Right ventricle myocardium superior (tissue), 1 donor: Measurements from ENCODE around the gene HRK. TPM values are rescaled to one million over a fixed set of nuclear protein-coding genes. Genes with fewer than 3 reads are reported as not detected.

Experiments
- ATAC-seq: fragments of 200-7000 bp; cut with Tn5 transposase; one replicate; pipeline ENCODE4 v1.9.1; 2020; ENCODE audit warnings: mild to moderate bottlenecking; ENCODE audit not compliant: poor library complexity
- DNase-seq: peaks from one replicate; pipeline ENCODE4 v3.0.0-alpha.2; 2020
- intact Hi-C: fragments of 100-400 bp; cut with DNase I; formaldehyde crosslinking; loops from one replicate; pipeline ENCODE4 v1.11.2; 2022
- total RNA-seq: library from RNA; stranded (reverse); fragmentation: NEBNext Ultra II Directional; extraction: Animal tissue kit (Norgen Biotek cat#: 25700); gene quantifications from one replicate; pipeline ENCODE4 v1.2.1, GENCODE V29; 2021
- donor health status: DM: no; HTN: yes; CAD: no; lungs with severe emphysema.

Gene HRK
- total RNA-seq, 1 donor from 2014 or later = 0.27 TPM

DNA sequence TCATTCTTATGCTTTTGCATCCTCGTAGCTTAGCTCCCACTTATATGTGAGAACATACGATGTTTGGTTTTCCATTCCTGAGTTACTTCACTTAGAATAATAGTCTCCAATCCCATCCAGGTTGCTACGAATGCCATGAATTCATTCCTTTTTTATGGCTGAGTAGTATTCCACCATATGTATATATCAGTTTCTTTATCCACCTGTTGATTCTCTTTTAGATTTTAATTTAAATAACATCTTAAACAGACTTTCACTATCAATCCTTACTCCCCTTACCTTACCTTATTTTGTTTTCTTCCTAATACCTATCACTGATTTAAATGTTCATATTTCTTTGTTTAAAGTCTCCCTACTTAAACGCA, 29.0 kb upstream of the HRK start:
- ATAC-seq = no peak
- intact Hi-C loops = loop anchor here (10.0 kb wide), 1 partner anchor 105 kb away; no protein-coding TSS in a partner anchor
- no peak for DNase-seq

DNA sequence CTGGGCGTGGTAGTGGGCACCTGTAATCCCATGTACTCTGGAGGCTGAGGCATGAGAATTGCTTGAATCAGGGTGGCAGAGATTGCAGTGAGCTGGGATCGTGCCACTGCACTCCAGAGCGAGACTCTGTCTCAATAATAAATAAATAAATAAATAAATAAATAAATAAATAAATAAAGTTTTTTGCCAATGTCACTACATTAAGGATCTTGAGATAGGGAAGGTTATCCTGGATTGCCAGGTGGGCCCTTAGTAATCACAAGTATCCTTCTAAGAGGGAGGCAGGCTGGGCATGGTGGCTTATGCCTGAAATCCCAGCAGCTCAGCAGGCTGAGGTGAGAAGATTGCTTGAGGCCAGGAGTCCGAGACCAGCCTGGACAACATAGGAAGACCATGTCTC, 25.0 kb upstream of the HRK start:
- DNase-seq (no peak), ATAC-seq (no peak)
- intact Hi-C loops = no loop called here

DNA sequence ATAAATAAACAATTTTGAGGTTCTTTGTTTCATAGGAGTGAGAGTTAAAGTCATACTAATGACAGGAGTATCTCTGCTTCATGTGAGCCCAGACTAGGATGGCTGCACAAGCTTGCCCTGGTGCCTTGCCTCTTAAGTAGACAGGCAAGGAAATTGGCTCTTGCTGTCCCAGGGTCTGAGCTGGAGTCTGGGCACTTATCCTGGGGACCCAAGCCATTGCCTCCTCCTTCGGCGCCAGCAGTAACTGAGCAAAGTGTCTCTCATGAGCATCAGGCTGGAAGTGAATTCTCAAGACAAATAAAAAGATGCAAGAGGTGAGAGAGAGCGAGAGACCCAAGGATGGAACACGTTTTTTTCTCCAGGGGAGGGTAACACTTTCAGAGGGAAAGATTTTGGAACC, 22.6 kb upstream of the HRK start:
- DNase-seq = no peak
- no peak for ATAC-seq
- intact Hi-C loops = no loop called here

DNA sequence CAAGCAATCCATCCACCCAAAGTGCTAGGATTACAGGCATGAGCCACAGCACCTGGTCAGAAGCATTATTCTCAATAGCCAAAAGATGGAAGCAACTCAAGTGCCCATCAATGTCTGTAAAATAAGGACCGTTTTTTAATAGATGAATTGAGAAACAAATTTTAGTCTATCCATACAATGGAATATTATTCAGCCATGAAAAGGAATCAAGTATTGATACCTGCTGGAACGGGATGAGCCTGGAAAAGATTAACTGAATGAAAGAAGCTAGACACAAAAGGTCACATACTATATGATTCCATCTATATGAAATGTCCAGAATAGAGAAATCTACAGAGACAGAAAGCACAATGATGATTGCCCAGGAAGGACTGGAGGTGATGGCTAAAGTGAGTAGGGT, 20.4 kb upstream of the HRK start:
- no peak for ATAC-seq
- no peak for DNase-seq
- intact Hi-C loops = no loop called here

DNA sequence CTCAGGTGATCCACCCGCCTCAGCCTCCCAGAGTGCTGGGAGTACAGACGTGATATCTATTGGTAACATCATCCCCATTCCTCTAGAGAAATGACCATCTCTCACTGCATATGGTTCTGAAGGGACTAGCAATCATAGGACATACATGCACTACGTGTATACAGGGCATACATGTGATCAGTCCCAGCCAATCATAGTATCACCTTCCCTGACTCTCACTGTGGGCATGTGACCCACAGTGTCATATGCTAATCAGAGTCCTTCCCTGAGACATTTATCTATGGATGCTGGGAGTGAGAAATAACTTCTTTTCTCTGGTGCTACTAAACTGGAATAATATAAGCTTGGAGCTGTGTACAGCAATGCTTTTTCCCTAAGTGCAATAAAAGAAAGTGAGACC, 17.4 kb upstream of the HRK start:
- DNase-seq = no peak

DNA sequence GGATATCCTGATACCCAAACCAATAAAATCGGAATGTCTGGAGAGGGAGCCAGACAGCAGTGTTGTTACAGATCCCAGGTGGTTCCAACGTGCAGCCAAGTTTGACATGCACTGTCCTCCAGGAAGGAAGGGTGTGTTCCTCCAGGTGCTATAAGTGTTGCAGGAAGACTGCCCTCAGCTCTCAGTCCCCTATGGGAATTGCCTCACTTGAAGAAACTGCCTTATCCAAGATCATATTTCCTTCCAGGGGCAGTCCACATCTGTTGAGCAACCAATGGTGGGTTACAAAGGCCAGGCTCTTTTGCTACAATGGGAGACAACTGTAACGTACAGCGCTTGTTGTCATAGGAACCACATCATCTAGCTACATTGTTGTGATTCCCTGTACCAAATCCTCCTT, 16.2 kb upstream of the HRK start:
- intact Hi-C loops = no loop called here
- ATAC-seq (no peak), DNase-seq (no peak)

More for the DNA sequence above, 17.4 kb upstream of the HRK start:
- intact Hi-C loops = no loop called here
- ATAC-seq = no peak

DNA sequence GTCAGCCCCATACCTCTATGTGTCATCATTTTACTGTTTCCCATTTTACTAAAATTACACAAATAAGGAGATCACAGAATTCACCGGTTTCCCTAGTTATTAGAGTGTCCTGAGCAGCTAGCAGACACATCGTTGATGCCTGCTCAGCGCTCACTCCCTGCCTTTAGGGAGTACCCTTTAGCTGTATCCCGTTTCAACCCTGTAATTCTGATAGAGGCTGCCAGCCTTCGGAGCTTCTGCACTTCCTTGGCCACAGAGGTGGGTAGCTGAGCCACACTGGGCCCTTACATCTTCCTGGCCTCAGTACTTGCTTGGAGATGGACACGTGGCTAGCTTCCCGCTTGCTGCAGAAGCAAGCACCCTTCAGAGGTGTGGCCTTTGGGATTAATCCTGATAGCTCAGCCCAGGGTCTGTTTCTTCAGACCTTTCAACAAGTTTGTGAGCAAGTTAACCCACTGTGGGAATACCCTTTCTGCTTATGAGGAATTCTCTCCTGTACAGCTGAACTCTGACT, 15.2 kb upstream of the HRK start:
- ATAC-seq = no peak
- DNase-seq = no peak
- intact Hi-C loops = no loop called here

DNA sequence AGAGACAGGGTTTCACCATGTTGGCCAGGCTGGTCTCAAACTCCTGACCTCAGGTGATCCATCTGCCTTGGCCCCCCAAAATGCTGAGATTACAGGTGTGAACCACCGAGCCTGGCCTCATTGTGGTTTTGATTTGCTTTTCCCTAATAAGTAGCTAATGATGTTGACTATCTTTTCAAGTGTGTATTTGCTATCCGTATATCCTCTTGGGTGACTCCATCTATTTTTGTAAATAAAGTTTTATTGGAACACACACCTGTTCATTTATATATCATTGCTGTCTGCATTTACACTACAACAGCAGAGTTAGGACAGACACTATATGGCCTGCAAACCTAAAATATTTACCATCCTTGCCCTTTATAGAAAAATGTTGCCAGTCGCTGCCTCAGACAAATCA, 13.7 kb upstream of the HRK start:
- ATAC-seq = no peak
- intact Hi-C loops = no loop called here
- DNase-seq = no peak

DNA sequence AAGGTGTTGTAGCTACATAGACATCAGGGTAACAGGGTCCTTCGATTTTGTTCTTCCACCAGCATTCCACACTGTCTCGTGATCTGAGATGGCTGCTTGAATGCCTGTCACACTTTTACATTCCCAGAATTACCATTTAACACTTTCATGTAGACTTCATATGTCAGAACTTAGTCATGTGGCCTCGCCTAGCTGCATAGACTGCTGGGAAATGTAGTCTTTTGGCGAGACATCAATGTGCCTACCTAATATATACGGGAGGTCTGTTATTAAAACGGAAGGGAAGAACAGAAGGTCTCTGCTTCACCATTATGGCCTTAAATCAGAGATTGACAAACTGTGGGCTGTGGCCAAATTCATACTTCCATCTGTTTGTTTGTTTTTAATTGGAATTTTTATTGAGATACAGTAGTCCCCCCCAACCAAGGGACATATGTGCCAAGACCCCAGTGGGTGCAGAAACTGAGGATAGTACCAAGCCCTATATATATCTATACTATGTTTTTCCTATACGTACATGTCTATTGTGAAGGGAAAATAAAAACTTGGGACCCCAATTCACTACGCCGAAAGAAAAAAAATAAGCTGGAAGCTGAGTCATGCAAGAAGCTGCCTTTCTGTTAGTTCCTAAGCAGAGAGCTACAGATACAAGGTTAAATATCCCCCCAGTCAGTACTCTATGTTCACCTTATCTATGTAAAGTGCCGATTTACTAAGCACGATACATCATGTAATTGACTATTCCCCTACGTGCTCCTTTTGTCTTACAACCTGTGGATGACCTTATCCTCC, 11.3 kb upstream of the HRK start:
- ATAC-seq (no peak), DNase-seq (no peak)
- intact Hi-C loops = no loop called here

DNA sequence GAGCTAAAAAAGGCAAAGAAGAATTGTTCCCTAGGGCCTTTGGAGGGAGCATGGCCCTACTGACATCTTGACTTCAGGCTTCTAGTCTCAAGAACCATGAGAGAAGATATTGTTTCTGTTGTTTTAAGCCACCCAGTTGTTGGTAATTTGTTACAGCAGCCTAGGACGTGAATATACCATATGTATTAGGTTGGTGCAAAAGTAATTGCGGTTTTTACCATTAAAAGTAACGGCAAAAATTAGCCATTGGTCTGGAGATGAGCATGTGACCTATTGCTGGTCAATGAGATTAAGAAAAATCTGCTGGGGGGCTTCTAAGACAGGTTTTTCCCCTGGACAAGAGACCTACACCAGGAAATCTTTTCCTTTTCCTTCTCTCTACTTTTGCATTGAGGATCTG, 9.8 kb upstream of the HRK start:
- ATAC-seq (no peak), DNase-seq (no peak)
- intact Hi-C loops = no loop called here

DNA sequence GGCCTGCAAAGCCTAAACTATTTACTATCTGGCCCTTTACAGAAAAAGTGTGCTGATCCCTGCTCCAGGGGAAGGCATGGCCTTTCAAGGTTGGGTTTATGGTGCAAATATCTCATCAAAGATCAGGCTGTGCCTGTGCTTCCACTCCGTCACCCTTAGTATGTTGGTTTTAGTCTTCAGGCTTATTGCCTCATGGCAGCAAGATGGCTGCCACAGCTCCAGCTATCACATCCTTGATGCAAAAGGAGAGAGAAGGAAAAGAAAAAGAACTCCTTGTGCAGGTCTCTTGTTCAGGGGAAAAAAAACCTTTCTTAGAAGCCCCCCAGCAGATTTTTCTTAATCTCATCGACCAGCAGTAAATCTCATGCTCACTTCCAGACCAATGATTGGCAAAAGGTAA, 9.1 kb upstream of the HRK start:
- ATAC-seq = no peak
- intact Hi-C loops = no loop called here

DNA sequence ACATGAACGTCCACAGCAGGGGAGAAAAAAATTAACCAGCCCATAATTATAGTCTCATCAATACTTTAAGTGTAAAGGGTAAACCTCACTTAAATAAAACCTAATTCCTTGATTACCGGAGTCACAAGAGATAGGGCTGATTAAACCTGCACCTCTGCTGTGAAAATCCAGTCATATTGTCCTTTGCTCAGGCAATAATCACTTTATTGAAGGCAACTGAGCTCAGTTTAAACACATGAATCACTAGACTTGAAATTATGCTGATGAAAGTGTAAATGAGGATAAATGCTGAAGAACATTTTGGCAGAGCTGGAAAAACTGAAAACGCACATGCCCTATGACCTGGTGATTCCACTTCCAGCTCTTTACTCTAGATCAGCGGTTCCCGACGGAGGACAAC, 6.7 kb upstream of the HRK start:
- ATAC-seq (no peak), DNase-seq (no peak)
- intact Hi-C loops = no loop called here

More for the DNA sequence above, 9.1 kb upstream of the HRK start:
- DNase-seq = no peak

DNA sequence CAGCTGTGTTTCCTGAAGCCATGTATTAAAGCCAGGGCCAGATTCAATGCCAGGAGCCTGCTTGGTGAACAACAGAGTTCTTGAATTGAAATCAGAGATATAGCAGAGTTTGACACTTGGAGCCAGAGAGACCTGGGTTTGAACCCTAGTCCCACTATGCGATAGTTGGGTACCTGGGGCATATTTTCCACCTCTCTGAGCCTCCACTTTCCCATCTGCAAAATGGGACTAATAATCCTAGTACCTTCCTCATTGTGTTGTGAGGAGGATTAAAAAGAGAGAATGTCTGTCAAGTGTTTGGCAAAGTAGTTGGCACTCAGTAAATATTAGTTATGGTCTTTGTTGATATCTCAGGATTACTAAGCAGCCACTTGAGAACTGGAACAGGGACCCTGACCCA, 6.0 kb upstream of the HRK start:
- no peak for ATAC-seq
- intact Hi-C loops = no loop called here

DNA sequence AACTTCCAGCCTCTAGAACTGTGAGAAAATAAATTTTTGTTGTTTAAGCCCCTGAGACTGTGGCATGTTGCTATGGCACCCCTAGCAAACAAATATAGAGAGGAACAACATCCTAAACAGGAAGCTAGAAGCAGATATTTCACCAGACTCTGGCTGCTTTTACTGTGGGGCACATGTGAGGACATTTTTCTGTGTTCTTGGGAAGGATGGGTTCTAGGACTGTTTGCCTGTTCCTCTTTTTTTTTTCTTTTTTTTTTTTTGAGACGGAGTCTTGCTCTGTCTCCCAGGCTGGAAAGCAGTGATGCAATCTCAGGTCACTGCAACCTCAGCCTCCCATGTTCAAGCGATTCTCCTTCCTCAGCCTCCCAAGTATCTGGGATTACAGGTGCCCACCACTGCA, 4.2 kb upstream of the HRK start:
- ATAC-seq = no peak
- no peak for DNase-seq
- intact Hi-C loops = no loop called here

More for the DNA sequence above, 6.0 kb upstream of the HRK start:
- no peak for DNase-seq

DNA sequence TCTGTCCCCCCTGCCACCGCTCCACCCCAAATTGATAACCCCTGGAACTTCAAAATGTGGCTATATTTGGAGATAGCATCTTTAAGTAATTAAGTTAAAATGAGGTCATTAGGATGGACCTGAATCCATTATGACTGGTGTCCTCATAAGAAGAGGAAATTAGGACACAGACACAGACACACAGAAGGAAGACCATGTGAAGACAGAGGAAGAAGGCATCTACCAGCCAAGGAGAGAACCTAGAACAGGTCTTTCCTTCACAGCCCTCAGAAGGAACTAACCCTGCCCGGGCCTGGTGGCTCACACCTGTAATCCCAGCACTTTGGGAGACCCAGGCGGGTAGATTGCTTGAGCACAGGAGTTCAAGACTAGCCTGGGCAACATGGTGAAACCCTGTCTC, 3.6 kb upstream of the HRK start:
- intact Hi-C loops = loop anchor here (5.0 kb wide), 1 partner anchor 183 kb away; no protein-coding TSS in a partner anchor
- no peak for ATAC-seq

DNA sequence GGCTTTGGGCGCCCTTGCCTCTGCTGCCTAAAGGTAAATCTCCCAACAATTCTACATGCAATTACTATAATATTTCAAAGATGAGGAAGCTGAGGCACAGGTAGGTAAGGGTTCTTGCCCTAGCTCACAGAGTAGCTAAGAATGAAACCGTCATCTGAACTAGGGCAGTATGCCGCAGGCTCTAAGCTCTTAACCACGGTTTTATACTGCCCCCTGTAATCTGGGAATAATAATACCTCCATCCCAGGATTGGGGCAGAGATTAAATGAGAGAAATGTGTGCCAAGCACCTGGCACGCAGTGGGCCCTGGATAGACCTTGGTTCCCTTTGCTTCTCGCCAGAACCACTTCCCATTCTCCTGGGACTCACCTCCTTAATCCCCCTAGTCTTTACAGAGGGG, 1.5 kb upstream of the HRK start:
- intact Hi-C loops = loop anchor here (5.0 kb wide), 1 partner anchor 180 kb away; no protein-coding TSS in a partner anchor
- no peak for DNase-seq
- ATAC-seq = no peak

More for the DNA sequence above, 3.6 kb upstream of the HRK start:
- no peak for DNase-seq

DNA sequence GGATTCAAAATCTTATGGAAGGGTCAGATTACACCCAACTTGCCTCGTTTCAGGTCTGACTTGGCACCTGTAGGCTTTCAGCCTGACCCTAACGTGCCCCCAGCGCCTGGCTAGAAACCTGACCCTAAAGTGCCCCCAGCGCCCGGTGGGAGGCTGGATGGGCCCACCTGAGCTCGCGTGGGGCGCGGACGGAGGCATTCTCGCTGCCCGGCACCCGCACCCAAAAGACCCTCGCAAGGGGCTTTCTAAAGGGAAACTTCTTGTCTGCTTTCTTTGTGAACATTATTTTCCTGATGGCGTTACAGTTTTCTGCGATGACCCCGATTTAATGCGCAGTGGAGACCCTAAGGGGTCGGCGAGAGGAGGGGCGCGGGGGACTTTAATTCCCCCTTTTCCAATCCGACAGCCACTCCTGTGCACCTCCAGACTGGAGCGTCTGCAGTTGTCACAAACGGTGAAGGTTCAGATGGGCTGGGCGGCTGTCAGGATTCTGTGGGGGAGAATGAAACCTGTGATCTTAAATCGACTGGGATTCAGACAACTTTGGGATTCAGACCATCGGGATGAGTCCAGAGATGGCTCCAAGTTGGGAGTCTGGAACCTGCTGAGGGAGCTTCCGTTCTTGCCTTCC, 751 bp upstream of the HRK start:
- ATAC-seq = no peak

DNA sequence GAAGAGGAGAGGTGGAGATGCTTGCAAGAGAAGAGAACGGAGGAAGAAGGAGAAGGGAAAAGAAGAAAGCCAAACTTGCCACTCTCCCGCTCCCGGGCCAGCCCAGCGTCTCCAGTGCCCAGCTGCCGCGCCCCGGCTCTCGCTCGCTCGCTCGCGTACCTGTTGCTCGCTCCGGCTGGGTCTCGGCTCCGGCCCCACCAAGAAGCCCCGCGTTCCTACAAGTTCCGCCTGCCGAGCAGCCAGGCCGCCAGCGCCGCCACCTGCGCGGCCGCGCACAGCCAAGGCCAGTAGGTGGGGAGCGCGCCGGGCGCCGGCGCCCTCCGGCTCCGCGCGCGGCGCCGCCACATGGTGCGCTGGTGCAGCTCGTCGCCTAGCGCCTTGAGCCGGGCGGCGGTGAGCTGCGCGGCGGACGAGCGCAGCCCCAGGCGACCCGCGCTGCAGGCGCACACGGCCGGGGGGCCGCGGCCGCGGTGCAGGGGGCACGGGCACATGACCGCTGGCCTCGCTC, 370 bp downstream of the HRK start:
- ATAC-seq (peak; percentile 92), DNase-seq (peak; percentile 44)
- intact Hi-C loops = loop anchor here (5.0 kb wide), 1 partner anchor 179 kb away; no protein-coding TSS in a partner anchor

More for the DNA sequence above, 751 bp upstream of the HRK start:
- no peak for DNase-seq
- intact Hi-C loops = loop anchor here (5.0 kb wide), 1 partner anchor 180 kb away; no protein-coding TSS in a partner anchor

DNA sequence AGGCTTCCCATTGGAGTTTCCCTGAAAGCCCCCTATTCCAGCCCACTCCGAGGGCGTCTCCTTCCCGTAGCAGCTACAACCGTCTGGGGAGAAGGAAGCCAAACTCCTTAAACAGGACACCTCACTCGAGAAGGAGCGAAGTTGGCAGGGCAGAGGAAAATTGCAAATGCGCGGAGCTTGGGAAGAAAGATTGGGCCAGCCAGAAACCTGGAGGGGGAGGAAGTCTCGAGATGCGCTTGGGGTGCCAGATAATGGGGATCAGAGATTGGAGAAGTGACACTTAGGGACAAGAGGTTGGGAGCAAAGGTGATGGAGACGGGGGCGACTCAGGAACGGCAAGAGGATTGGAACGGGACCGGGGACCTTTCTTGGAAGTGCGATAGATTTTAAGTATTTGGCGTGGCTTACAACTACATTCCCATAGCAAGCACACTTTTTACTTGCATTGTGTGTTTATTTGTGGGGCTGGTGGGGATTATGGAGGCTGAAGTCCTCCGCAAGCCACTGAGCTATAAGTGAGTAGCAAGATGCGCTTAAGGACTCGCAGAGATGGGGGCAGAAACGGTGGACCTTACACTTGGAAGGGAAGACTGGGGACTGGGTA, 926 bp downstream of the HRK start:
- DNase-seq = no peak
- intact Hi-C loops = loop anchor here (5.0 kb wide), 1 partner anchor 178 kb away; no protein-coding TSS in a partner anchor
- no peak for ATAC-seq
